ENCODE results near the gene CMKLR1.

The CMKLR1 gene

DNA sequence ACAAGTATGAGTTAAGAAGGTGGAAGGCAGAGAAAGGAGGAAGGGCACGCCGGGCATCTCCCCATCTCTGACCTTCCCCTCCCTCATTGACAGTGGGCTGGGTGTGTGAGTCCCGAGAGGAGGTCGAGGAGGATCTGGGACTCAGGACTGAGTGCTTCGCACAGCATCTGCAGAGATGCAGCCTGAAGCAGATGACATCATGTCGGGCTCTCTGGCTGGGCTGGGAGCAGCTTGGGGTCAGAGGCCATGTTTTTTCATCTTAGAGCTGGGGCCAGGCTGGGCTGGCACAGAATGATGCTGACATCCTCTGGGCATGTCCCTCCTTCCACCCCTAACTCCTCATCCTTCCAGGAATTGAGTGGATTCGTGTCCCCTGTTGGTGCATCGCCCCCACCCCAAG lies 43.5 kb downstream of the CMKLR1 start:
- no peak overlapping the region for H3K4me3 ChIP-seq (ENCODE audit: low read depth, low read length)
- DNase-seq (ENCODE audit: low read depth, low spot score): no peak
- TF ChIP-seq, protein P1, sequence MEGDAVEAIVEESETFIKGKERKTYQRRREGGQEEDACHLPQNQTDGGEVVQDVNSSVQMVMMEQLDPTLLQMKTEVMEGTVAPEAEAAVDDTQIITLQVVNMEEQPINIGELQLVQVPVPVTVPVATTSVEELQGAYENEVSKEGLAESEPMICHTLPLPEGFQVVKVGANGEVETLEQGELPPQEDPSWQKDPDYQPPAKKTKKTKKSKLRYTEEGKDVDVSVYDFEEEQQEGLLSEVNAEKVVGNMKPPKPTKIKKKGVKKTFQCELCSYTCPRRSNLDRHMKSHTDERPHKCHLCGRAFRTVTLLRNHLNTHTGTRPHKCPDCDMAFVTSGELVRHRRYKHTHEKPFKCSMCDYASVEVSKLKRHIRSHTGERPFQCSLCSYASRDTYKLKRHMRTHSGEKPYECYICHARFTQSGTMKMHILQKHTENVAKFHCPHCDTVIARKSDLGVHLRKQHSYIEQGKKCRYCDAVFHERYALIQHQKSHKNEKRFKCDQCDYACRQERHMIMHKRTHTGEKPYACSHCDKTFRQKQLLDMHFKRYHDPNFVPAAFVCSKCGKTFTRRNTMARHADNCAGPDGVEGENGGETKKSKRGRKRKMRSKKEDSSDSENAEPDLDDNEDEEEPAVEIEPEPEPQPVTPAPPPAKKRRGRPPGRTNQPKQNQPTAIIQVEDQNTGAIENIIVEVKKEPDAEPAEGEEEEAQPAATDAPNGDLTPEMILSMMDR (IDR thresholded peaks at IDR 0.05; ENCODE audit: insufficient read depth, low read length, missing control alignments): no peak
- POLR2A ChIA-PET: no interaction called here
- CTCF ChIA-PET: no interaction called here

- TF ChIP-seq, protein P1 (IDR thresholded peaks at IDR 0.05; ENCODE audit: insufficient read depth, low read length, missing control alignments): no peak
- H3K4me3 ChIP-seq (ENCODE audit: low read depth, low read length): no peak overlapping the region
- DNase-seq (ENCODE audit: low read depth, low spot score): no peak
- CTCF ChIA-PET: no interaction called here
- POLR2A ChIA-PET: no interaction called here
These were observed 49.6 kb downstream of the CMKLR1 start for GRCh38 chr12:108289350-108290161.

DNA sequence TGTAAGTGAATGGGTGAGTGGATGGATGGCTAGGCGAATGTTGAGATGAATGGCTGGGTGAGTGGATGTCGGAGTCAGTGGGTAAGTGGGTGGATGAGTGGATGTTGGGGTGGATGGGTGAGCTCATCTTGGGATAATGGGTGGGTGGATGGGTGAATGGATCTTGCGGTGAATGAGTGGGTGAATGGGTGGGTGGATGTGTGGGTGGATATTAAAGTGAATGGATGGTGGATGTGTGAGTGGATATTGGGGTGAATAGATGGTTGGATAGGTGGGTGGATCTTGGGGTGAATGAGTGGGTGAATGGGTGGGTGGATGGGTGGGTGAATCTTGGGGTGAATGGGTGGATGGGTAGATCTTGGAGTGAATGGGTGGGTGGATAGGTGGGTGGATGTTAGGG lies 51.9 kb downstream of the CMKLR1 start:
- TF ChIP-seq, protein P1 (IDR thresholded peaks at IDR 0.05; ENCODE audit: insufficient read depth, low read length, missing control alignments): no peak
- ChIA-PET CTCF (no interaction called here), POLR2A (no interaction called here)
- DNase-seq (ENCODE audit: low read depth, low spot score): no peak
- no peak overlapping the region for H3K4me3 ChIP-seq (ENCODE audit: low read depth, low read length)

- ChIA-PET POLR2A (no interaction called here), CTCF (no interaction called here)
- TF ChIP-seq, protein P1 (IDR thresholded peaks at IDR 0.05; ENCODE audit: insufficient read depth, low read length, missing control alignments): no peak
- no peak overlapping the region for H3K4me3 ChIP-seq (ENCODE audit: low read depth, low read length)
- DNase-seq (ENCODE audit: low read depth, low spot score): no peak
These were observed 54.1 kb downstream of the CMKLR1 start for GRCh38 chr12:108285016-108285415.

- ChIA-PET CTCF (no interaction called here), POLR2A (no interaction called here)
- H3K4me3 ChIP-seq (ENCODE audit: low read depth, low read length): no peak overlapping the region
- no peak for DNase-seq (ENCODE audit: low read depth, low spot score)
- TF ChIP-seq, protein P1 (IDR thresholded peaks at IDR 0.05; ENCODE audit: insufficient read depth, low read length, missing control alignments): no peak
These were observed 54.9 kb downstream of the CMKLR1 start for GRCh38 chr12:108284163-108284562.

- no peak for DNase-seq (ENCODE audit: low read depth, low spot score)
- CTCF ChIA-PET: no interaction called here
- POLR2A ChIA-PET: no interaction called here
- TF ChIP-seq, protein P1 (IDR thresholded peaks at IDR 0.05; ENCODE audit: insufficient read depth, low read length, missing control alignments): no peak
- H3K4me3 ChIP-seq (ENCODE audit: low read depth, low read length): no peak overlapping the region
These were observed 56.4 kb downstream of the CMKLR1 start for GRCh38 chr12:108282676-108283075.
